ENCODE data around the gene FKBP10. TPM values are rescaled to one million over a fixed set of nuclear protein-coding genes. Genes with fewer than 3 reads are reported as not detected.

The FKBP10 gene
- polyA plus RNA-seq, 1 experiment = 487 TPM

- no peak overlapping the region for H3K4me3 ChIP-seq (ENCODE audit: low read depth, low read length)
- DNase-seq (ENCODE audit: low read depth, low spot score) = no peak
- POLR2A ChIA-PET = interaction anchor here (1.3 kb wide), 1 partner anchor 17 kb away, joined by 3 read pairs; no protein-coding TSS in a partner anchor
- CTCF ChIA-PET = interaction anchor here (0.6 to 1.7 kb wide), 4 partner anchors 8 to 200 kb away, joined by 3 to 9 read pairs (median 3); partner anchors contain the start of gene JUP
- H3K27me3 ChIP-seq (ENCODE audit: control insufficient read depth, insufficient read depth, low read length) = no peaks in the 10 kb centered on the region
- TF ChIP-seq CTCF (IDR thresholded peaks at IDR 0.05; ENCODE audit: low read depth, low read length) = no peak
- H3K9me3 ChIP-seq (ENCODE audit: control insufficient read depth, insufficient read depth, low read length) = no peaks in the 10 kb centered on the region
- H3K27ac ChIP-seq (ENCODE audit: low read depth, low read length) = no peak overlapping the region
Measured at GRCh38 chr17:41794540-41794975, 18.2 kb upstream of the FKBP10 start.

DNA sequence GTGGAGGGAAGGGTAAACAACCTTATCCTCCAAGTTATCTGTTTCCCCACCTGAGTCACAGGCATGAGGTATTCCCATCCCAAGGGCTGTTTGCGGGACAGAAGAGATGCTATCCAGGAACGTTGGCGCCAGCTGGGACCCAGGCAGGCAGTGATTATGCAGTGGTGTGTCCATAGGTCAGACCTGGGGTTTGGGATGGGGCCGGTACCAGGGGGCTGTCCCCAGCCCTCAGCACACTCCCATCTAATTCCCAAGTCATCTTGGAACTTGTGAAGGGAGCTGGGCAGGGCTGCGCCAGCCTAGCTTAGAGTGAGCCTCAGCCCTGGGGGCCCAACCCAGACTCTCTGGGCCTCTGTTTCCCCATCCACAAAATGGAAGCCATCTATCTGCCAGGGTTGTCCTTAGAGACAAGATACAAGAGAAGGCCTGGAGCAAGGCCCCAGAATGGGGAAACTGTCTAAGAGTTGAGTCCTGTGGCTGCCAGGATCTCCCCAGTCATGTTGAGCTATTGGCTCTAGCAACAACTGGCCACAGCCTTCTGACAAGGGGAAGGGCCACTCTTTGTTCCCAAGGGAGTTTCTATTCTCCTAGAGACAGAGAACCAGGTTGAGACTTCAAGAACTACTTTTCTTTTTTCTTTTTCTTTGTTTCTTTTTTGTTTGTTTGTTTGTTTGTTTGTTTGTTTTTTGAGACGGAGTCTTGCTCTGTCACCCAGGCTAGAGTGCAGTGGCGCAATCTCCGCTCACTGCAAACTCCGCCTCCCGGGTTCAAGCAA lies 16.5 kb upstream of the FKBP10 start:
- Histone ChIP-seq H3K4me3 (ENCODE audit: low read depth, low read length) (no peak overlapping the region), H3K27me3 (ENCODE audit: control insufficient read depth, insufficient read depth, low read length) (no peaks in the 10 kb centered on the region), H3K9me3 (ENCODE audit: control insufficient read depth, insufficient read depth, low read length) (no peaks in the 10 kb centered on the region), H3K27ac (ENCODE audit: low read depth, low read length) (no peak overlapping the region)
- CTCF ChIA-PET = interaction anchor here (0.9 kb wide), 1 partner anchor 10 kb away, joined by 3 read pairs; the partner anchor contains the start of gene JUP
- TF ChIP-seq CTCF (IDR thresholded peaks at IDR 0.05; ENCODE audit: low read depth, low read length) = no peak
- POLR2A ChIA-PET = no interaction called here
- DNase-seq (ENCODE audit: low read depth, low spot score) = no peak

- ChIA-PET POLR2A (interaction anchor here (0.6 kb wide), 1 partner anchor 40 kb away, joined by 3 read pairs; no protein-coding TSS in a partner anchor), CTCF (interaction anchor here (0.9 kb wide), 1 partner anchor 248 kb away, joined by 6 read pairs; no protein-coding TSS in a partner anchor)
- no peak overlapping the region for H3K4me3 ChIP-seq (ENCODE audit: low read depth, low read length)
- no peaks in the 10 kb centered on the region for H3K27me3 ChIP-seq (ENCODE audit: control insufficient read depth, insufficient read depth, low read length)
- no peak for TF ChIP-seq CTCF (IDR thresholded peaks at IDR 0.05; ENCODE audit: low read depth, low read length)
- no peak for DNase-seq (ENCODE audit: low read depth, low spot score)
- no peak overlapping the region for H3K27ac ChIP-seq (ENCODE audit: low read depth, low read length)
- H3K9me3 ChIP-seq (ENCODE audit: control insufficient read depth, insufficient read depth, low read length) = no peaks in the 10 kb centered on the region
Measured at GRCh38 chr17:41797377-41797776, 15.4 kb upstream of the FKBP10 start.

DNA sequence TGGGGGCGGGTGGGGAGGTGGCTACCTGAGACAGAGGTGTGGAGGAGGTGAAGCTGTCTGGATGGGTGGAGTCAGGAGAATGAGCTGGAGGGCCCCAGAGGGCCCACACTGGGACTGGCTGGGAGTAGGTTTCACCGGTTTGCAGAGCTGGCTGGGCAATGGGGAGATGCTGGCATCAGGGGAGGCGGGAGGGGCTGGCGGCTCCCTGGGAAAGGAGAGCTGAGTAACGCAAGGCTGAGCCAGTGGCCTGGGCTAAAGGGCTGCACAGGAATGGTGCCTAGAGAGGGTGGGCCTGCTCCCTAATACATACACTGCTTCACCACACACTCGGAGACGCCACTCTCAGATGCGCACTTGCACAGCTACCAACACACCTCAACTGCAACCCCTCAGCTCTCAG lies 13.4 kb upstream of the FKBP10 start:
- Histone ChIP-seq H3K27ac (ENCODE audit: low read depth, low read length) (no peak overlapping the region), H3K27me3 (ENCODE audit: control insufficient read depth, insufficient read depth, low read length) (no peaks in the 10 kb centered on the region), H3K4me3 (ENCODE audit: low read depth, low read length) (no peak overlapping the region), H3K9me3 (ENCODE audit: control insufficient read depth, insufficient read depth, low read length) (no peaks in the 10 kb centered on the region)
- no peak for DNase-seq (ENCODE audit: low read depth, low spot score)
- CTCF ChIA-PET = interaction anchor here (0.6 to 0.8 kb wide), 3 partner anchors 19 to 62 kb away, joined by 3 read pairs; no protein-coding TSS in a partner anchor
- no peak for TF ChIP-seq CTCF (IDR thresholded peaks at IDR 0.05; ENCODE audit: low read depth, low read length)
- POLR2A ChIA-PET = interaction anchor here (0.7 to 3.5 kb wide), 2 partner anchors 13 to 34 kb away, joined by 3 to 17 read pairs; partner anchors contain the start of gene JUP
